GM19467 (cell line): ENCODE measurements around the gene TOMM7.
"Not testable (repeated sequence)": the region's sequence is repeated elsewhere in the genome, so short reads cannot be mapped to it uniquely, and the experiment has no call there.

Source experiments
- ATAC-seq: cut with Tn5 transposase; IDR thresholded peaks from one replicate; pipeline ENCODE4 v1.9.1; 2021; ENCODE audit warnings: mild to moderate bottlenecking, moderate library complexity; ENCODE audit not compliant: unreplicated experiment

TOMM7 gene

DNA sequence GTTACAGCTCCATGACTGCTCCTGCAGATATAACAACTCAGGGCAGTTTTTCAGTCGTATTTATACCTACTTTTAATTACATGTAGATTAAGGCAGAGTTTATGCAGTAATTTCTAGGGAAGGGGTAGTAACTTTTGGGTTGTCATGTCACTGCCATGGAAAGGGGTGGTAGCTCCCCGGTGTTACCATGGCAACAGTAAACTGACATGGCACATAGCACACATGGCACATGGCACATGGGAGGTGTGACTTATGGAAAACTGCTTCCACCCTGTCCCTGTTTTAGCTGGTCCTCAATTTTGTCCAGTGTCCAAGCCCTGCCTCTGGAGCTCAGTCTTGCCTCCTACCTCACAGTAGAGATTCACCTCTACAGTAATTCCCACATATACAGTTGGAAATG lies 3.9 kb upstream of the TOMM7 start:
- ATAC-seq, result no peak

DNA sequence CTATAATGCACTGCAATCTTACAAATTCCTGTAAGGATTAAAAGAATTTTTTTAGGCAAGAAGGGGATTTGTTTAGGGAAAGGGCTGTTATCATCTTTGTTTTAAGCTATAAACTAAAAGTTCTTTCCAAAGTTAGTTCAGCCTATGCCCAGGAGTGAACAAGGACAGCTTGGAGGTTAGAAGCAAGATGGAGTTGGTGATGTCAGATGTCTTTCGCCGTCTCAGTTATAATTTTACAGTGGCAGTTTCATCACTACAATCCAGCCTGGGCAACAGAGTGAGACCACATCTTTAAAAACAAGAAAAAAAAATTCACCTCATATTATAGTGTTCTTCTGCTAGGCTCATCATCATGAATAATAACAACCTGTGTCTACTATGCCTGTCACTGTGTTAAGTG lies 2.1 kb upstream of the TOMM7 start:
- ATAC-seq, result no peak

DNA sequence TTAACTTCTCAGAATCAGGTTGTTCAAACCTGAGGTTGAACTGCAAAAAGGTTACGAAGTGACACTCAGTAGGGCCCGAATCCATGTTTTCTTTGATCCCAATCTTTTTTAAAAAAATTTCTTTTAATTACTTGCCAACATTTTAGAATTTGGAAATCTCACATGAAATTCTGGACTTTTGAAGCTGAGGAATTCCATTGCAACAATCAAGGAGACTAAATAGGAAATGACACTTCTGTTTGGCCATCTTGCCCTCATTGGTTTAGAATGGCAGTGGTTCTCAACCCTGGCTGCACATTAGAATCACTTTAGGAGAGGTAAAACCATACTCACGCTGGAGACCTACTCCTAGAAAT lies 471 bp upstream of the TOMM7 start:
- no peak for ATAC-seq

DNA sequence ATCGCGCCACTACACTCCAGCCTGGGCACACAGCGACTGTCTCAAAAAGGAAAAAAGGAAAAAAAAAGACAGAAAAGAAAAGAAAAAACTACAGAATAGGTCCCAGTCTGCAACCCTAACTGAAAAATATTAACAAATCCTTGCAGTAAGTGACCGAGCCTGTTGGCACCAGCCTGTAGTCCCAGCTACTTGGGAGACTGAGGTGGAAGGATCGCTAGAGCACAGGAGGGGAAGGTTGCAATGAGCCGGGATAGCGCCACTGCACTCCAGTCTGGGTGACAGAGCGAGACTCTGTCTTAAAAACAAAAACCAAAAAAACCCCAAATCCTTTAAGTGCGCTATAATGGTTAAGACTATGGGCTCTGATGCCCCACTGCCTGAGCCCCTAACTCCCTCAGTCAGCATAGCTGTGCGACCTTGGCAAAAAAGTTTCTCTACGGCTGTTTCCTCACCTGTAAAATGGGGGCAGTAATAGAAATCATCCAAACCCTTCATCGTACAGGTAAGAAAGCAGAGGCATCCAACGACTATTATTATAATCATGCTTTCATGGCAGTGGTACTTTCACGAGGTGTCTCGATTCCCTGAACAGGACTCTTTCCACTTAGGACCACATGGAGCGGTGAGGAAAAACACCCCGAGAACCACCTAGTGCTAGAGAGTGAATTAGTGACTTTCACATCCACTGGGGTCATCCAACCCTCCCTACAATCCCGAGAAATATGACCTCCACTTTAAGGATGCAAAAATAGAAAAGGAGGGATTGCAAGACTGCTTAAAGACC lies 755 bp downstream of the TOMM7 start:
- ATAC-seq, result no peak

DNA sequence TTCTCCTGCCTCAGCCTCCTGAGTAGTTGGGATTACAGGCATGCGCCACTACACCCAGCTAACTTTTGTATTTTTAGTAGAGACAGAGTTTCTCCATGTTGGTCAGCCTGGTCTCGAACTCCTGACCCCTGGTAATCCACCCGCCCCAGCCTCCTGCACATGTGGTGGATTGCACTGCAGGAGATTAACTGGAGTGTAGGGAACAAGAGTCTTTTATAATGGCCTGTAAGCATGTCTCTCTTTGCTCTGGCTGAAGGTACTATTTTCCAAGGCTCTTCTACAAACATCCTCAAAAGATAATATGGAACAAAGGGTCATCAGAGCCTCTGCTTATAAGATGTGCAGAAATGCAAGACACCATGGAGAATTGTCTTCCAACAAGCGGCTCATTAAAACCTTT lies 3.2 kb downstream of the TOMM7 start:
- no peak for ATAC-seq

DNA sequence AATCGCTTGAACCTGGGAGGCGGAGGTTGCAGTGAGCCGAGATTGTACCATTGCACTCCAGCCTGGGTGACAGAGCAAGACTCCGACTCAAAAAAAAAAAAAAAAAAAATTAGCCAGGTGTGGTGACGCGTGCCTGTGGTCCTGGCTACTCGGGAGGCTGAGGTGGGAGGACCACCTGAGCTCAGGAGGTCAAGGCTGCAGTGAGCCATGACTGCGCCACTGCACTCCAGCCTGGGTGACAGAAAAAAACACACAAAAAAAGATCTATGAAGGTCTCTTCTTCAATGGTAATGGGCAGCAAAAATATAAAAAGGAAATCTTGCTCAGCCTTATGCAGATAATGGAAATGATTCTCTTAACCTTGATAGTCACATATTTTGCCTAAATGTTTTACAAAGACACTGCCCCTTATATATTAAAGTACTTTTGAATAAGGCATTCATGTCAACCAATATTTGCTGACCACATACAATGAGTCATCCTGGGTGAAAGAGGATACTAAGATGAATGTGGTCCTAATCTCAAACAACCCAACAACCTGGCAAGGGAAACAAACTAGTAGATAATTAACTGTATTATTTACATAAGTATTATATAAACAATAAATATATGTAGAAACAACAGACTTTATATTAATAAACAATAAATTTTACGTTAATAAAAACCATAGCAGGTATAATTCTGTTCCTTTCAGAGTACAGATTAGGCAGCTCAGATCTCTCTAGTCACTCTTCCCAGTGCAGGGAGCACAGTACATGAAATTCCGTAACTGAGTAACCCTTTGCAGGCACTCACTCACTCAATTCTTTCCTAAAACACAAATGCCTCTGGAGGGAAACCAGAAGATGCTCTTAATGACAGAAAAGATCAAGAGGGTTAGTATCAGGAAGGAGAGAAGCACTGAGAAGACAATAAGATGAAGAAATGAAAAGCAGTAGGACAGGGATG lies 8.1 kb downstream of the TOMM7 start:
- ATAC-seq, result no peak

DNA sequence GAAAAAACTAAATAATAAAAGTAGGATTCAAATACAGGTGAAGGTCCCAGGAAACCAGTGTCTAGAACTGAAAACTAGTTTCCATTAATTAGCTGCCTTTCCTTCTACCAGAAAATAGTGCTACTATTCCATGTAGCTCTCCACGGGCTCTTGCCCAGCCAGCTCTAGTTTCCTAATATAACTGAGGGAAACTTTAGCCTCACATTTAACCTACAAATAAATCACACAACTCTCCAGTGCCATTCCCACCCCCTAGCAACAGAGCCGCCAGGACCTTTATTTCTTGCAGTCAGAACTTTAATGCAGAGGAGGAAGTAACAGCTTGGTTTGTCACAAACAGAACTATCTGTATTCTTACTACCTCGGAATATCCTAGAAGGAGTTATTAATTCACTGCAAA lies 10.3 kb downstream of the TOMM7 start:
- ATAC-seq, result no peak

DNA sequence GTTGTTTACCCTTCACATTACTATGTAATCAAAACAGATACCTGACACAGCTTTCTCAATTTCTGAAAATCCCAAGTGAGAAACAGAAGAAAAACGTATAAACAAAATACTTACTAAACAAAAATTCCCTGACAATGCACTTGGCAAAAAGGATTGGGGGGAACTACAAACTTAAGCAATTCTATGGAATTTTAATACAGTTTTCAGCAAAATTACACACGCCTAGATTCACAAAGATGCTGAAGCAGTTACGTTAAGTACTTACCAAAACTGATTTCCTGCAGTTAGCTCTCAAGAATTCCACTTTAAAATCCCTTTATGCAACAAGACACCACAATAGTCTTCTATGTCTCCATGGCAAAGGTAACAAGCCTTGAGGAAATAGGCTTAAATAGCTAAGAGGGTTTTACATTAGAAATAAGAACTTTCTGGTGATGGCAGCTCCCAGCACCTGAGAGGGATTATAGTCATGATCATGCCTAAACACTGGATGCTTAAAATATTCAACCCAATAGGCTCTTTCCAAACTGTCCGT lies 10.8 kb downstream of the TOMM7 start:
- ATAC-seq, result no peak

DNA sequence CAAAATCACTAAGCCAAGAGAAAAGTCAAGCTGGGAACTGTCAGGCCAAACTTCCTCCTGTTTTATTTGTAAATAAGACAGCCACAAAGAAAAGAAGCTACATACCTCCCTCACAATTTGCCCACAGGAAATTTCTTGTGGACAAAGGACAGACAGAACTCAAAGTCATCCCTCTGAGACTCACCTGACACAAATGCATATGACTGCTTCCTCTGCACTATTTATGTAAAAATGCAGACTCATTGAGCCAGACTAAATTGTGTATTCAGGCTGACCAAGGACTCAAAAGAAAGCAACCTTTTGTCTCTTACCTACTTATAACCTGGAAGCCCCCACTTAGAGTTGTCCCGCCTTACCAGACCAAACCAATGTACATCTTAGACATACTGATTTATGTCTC lies 11.8 kb downstream of the TOMM7 start:
- ATAC-seq, result no peak

DNA sequence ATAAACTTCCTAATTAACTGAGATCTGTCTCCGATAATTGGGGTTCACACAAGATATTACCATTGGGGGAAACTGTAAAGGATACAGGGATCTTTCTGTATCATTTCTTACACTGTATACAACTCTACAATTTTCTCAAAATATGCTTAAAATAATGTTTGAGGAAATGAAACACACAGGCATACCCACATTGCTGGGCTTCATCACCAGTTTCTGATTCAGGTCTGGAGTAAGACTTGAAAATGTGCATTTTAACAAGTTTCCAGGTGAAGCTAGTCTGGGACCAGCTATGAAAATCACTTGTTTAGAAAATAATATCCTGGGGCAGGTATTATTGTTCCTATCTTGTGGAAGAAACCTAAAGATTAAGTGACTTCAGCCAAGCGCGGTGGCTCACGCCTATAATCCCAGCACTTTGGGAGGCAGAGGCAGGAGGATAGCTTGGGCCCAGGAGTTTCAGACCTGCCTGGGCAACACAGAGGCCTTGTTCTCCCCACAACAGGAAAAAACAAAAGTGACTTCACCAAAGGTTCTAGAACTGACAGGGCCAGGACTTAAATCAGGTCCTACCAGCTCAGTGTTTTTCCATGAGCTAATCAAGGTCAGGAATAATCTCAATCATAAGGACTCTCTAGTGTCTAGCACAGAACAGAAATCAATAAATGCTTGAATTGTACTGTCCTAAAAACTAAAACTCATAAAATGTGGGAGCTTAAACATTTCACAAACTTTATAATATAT lies 12.6 kb downstream of the TOMM7 start:
- no peak for ATAC-seq

DNA sequence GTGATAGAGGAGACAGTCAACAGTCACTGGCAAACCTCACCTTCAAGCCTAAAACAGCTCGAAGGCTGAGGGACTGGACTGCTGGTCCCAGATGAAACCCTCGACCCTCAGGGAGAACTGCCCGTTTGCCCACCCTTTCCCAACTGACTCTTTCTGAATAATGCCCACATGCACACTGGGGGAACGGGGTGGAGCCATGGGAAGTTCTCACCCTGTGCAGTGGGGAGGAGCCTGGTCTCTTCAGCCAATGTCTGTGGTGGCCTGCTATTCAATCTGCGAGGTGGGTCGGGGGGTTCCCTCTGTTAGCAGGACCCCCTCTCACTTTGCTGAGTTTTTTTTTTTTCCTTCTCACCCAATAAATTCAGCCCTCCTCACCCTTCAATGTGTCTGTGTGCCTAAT lies 14.5 kb downstream of the TOMM7 start:
- no peak for ATAC-seq

DNA sequence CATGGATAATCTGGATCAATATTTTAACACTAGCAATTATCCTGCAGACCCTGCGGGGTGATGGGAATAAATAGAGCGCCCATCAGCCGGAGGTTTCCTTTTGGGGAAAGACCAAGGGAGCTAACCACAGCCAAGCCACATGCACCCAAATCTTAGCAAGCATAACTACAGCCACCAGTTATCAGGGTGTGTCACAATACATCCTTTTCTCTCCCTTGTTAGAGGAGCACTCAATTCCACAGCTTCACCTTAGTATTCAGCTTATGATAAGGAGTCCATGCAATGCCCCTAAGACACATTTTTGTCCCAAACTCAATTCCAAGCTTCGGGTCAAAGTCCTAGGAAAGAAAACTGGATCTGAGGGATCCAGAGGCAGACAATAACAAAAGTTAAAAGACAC lies 15.9 kb downstream of the TOMM7 start:
- no peak for ATAC-seq

DNA sequence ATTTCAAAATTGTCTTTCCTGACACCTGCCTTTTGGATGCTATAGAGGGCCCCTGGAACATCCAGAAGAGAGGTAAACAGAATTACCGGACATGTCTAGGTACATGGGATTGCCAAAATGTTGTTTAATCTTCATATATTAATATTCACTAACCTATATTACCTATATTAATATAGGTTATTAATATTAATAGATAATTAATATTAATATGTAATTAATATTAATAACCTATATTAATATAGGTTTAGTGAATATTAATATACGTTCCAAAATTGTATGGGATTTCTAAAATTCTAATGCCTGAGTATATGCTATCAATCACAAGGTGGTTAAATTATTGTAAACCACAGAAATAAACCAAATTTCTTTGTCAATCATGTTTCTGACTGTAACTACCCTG lies 17.4 kb downstream of the TOMM7 start:
- ATAC-seq, result no peak

DNA sequence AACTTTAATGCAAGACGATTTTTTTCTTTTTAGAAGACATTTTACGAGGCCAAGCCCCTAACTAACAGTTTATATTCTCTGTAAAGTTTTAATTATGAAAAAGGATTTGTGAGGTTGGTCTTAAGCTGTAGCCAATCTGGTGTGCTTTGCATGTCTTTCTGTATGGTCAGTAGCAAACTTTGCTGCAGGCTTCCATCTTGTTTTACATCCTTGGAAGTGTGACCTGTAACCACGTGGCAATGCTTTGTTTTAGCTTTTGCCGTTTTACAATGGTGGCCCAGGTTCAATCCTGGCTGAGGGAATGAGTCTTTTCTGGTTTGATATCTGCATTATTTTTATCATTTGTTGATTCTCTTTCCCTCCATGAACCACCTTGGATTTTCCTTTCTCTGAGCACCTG lies 19.8 kb downstream of the TOMM7 start:
- not testable (repeated sequence) for ATAC-seq

DNA sequence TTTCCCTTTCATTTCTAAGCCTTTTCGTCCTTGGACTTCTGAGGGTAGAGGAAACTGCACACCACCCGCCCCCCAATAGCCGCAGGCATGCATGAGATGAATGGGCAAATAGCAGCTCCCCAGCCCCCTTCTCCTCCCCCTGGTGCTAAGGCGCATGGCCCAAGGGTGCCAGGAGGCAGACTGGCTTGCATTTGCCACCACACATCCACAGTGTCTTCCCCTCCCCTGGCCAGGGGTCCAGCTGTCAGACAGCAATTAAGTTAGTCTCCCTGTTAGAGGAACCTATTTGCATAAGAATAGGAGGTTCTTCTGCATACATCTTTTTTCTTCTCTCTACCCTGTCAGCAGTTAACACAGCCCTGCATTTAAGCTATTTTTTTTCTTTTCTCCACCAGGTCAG lies 20.2 kb downstream of the TOMM7 start:
- ATAC-seq, result no peak

DNA sequence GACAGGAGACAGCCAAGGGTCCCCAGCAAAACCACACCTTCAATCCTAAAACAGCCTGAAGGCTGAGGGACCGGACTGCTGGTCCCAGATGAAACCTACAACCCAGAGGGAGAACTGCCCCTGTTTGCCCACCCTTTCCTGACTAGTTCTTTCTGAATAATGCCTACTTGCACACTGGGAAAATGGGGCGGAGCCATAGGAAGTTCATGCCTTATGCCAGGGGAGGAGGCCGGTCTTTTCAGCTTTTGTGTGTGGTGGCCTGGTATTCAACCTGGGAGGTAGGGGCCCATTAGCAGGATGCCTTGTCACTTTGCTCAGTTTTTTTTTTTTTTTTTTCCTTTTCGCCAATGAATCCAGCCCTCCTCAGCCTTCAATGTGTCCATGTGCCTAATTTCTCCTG lies 20.7 kb downstream of the TOMM7 start:
- no peak for ATAC-seq

DNA sequence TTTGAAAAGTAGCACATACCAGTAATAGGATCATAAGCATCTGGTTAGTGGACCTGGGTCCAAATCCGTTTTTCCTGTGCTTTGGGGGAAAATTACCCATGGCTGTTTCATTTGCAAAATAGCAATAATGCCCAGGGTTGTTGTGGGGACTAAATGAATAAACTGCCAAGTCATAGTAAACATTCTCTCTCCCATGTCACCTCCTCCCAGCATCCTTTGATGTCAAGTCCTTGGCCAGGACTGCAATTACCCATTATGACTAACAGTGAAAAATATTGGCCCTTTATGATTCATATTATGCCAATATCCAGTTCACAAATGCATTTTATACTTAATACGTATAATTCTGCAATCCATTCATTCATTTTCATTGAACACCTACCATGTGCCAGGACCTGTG lies 23.0 kb downstream of the TOMM7 start:
- no peak for ATAC-seq

DNA sequence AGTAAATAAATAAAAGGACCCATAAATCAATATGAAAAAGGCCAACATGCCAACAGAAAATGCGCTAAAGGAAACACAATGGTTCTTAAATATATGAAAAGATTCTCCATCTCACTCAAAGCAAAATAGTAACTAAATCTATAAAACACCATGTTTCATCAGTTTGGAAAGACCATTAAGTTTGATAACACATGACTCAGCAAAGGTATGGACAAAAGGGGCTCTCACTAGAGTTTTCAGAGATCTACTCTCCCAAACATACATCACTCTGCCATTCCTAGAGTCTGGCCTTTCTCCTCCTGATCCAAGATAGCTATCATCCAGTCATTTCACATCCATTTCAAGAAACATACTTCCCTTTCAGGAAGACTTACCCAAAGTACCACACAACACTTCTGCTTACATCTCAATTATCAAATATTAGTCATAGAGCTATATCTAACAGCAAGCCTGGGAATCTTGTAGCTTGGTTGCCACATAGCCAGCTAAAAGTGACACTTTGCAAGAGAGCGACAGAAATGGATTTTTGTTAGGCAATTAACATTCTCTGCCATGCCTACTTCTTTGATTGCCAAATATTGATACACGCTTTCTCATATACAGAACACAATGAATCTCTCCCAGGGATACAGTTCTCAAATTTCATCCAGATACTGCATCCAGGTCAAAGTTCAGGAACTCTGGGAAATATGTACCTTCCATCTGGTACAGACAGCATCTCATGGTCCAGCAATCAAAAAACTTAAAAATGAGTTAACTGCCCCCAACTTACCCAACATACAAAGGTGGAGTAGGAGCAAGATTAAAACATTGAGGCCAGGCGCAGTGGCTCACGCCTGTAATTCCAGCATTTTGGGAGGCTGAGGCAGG lies 28.8 kb downstream of the TOMM7 start:
- ATAC-seq, result no peak

DNA sequence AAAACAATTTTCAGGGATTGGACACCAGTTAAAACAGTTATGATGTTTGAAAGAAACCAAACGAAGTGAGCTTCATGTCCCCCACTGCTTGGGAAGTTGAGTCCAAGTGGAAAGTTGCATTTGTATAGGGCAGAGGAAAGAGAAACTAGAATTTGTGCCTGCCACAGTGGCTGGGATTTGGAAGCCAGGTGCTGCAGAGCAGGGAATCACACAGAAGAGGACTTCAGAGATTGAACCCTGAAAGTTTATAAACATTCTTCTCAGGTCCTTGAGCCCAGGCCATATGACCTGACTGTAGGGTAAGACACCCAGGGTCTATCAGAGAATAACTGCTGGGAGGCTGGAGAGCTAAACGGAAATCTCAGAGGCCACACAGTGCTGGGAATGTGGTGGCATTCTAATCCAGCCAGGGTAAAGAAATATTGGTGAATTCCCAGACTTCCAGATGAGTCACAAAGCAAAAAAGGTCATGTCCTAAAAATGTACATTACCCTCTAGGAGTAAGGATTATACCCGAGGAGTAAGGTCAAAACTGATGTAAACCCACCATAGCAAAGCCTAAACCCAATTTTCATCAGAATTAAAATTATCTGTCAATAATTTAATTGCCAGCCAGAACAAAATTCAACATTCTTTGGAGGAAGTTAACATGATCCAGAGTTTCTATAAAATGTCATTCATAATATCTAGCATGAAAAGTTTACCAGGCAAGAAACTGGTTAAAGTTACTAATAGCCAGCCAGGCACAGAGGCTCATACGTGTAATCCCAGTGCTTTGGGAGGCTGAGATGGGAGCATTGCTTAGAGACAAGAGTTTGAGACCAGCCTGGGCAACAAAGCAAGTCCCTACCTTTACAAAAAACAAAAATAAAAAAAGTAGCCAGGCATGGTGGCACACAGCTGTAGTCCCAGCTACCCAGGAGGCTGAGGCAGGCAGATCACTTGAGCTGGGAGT lies 31.2 kb downstream of the TOMM7 start:
- no peak for ATAC-seq
